Smooth muscle cell (in vitro differentiated cells): ENCODE data around the gene KANK3. TPM values are rescaled to one million over a fixed set of nuclear protein-coding genes. Genes with fewer than 3 reads are reported as not detected.

Source experiments
- DNase-seq: peaks from one replicate; lab custom pipeline; 2025; ENCODE audit not compliant: unreplicated experiment; lab: John Stamatoyannopoulos, UW
- H2AFZ ChIP-seq: fragments of 200-600 bp; sonication (generic); 2 replicates; pipeline ENCODE4 v1.6.0; 2016; ENCODE audit warnings: antibody characterized with exemption, low read depth, mild to moderate bottlenecking
- H3F3A ChIP-seq: fragments of 200-600 bp; sonication (generic); 2 replicates; pipeline ENCODE4 v1.6.0; 2017; ENCODE audit warnings: antibody characterized with exemption, low read depth
- H3K27ac ChIP-seq: fragments of 200-600 bp; sonication (generic); 2 replicates; pipeline ENCODE4 v1.5.1; 2016; ENCODE audit warnings: low read depth, mild to moderate bottlenecking
- H3K27me3 ChIP-seq: fragments of 200-600 bp; sonication (generic); 2 replicates; pipeline ENCODE4 v1.6.1; 2016; ENCODE audit warnings: low read depth, mild to moderate bottlenecking
- H3K36me3 ChIP-seq: fragments of 200-600 bp; sonication (generic); 2 replicates; pipeline ENCODE4 v1.5.1; 2016; ENCODE audit warnings: low read depth
- H3K4me1 ChIP-seq: fragments of 200-600 bp; sonication (generic); 2 replicates; pipeline ENCODE4 v1.5.1; 2016; ENCODE audit warnings: low read depth
- H3K4me2 ChIP-seq: fragments of 200-600 bp; sonication (generic); 2 replicates; pipeline ENCODE4 v1.6.0; 2016; ENCODE audit warnings: mild to moderate bottlenecking
- H3K4me3 ChIP-seq: fragments of 200-600 bp; sonication (generic); 2 replicates; pipeline ENCODE4 v1.5.1; 2016; ENCODE audit warnings: mild to moderate bottlenecking
- H3K79me2 ChIP-seq: fragments of 200-600 bp; sonication (generic); 2 replicates; pipeline ENCODE4 v1.6.0; 2016; ENCODE audit warnings: low read depth, mild to moderate bottlenecking
- H3K9ac ChIP-seq: fragments of 200-600 bp; sonication (generic); 2 replicates; pipeline ENCODE4 v1.6.0; 2016; ENCODE audit warnings: low read depth
- H3K9me3 ChIP-seq: fragments of 200-600 bp; sonication (generic); replicated peaks from 2 replicates; pipeline ENCODE4 v1.5.1; 2016; ENCODE audit warnings: low read depth
- H4K20me1 ChIP-seq: fragments of 200-600 bp; sonication (generic); 2 replicates; pipeline ENCODE4 v1.6.0; 2016; ENCODE audit warnings: low read depth
- CTCF ChIP-seq: fragments of 200-600 bp; sonication (generic); IDR thresholded peaks from 2 replicates; pipeline ENCODE4 v1.5.1; 2017; ENCODE audit warnings: borderline replicate concordance, mild to moderate bottlenecking, antibody characterized with exemption; ENCODE audit not compliant: insufficient read depth, poor library complexity, severe bottlenecking
- WGBS: methylation state at CpG from one replicate; pipeline ENCODE4 v1.1.7; 2016; ENCODE audit warnings: low lambda C conversion rate; 5-methylcytosine and 5-hydroxymethylcytosine counted together
- polyA plus RNA-seq: library from polyadenylated mRNA; unstranded; fragments of >200 nt; fragmentation: Nextera tagmentation; extraction: Ambion mirVana; gene quantifications from 2 replicates; pipeline ENCODE4 v1.2.1, GENCODE V29; 2016
- total RNA-seq: library from RNA; depleted of rRNA; stranded (reverse); fragments of >200 nt; gene quantifications from 2 replicates; pipeline ENCODE4 v1.2.3, GENCODE V29; 2014

The KANK3 gene
- total and polyA plus RNA-seq, 2 experiments from 2014 or later, result 0.40 to 1.3 TPM

DNA sequence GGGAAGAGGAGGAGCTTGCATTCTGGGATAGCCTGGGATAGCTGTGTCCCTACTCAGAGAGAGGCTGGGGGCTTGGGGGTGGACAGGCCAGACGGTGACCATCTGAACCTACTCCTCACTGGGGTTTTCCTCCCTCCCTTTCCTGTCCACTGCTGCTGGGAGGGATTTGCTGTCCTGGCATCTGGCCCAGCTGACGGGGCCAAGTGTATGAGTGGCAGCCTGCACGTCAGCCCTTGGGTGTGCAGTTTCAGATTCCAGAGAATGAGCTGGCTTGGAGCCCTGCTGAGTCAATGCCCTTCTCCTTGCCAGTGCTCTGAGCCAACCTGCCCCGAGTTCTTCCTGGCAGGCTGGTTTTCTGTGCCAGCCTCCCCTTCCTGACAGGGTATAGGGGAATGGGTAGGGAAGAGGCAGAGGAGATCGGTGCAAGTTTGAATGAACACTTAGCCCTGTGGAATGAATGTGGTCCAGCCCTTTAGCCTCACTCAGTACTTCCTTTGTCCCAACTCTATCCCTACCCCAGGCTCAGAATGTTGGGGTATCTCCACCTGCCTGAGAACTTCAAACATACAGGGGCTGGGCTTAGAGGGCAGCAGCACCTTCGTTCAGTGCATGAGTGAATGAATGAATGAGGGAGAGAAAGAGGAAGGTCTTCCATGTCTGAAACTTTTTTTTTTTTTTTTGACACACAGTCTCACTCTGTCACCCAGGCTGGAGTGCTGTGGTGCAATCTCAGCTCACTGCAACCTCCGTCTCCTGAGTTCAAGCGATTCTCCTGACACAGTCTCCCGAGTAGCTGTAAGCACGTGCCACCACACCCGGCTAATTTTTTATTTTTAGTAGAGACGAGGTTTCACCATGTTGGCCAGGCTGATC is 19.1 kb upstream of the KANK3 start:
- Histone ChIP-seq H3K9me3 (no peaks in the 10 kb centered on the region), H3K4me2 (peak overlapping the region; percentile 83), H3K36me3 (no peaks in the 10 kb centered on the region), H3K79me2 (no peaks in the 10 kb centered on the region), H3F3A (peaks cover 17% of the 10 kb centered on the region), H3K27me3 (no peaks in the 10 kb centered on the region), H2AFZ (no peak overlapping the region), H4K20me1 (peaks cover 9% of the 10 kb centered on the region), H3K4me3 (no peak overlapping the region), H3K27ac (peak overlapping the region; percentile 83), H3K4me1 (peaks cover 7% of the 10 kb centered on the region), H3K9ac (peak overlapping the region; percentile 54)
- DNase-seq, result peak; percentile 63
- TF ChIP-seq CTCF, result no peak
- 53% methylated on average over 12 of the region's 12 CpGs for WGBS

GRCh38 chr19:8360196-8360595 is 17.1 kb upstream of the KANK3 start:
- no peak for TF ChIP-seq CTCF
- no peak overlapping the region for H3K27ac ChIP-seq
- no peak for DNase-seq
- peaks cover 7% of the 10 kb centered on the region for H3K4me1 ChIP-seq
- H2AFZ ChIP-seq, result no peak overlapping the region
- no peaks in the 10 kb centered on the region for H3K79me2 ChIP-seq
- H3K27me3 ChIP-seq, result no peaks in the 10 kb centered on the region
- no peak overlapping the region for H3K4me3 ChIP-seq
- no peaks in the 10 kb centered on the region for H3K9me3 ChIP-seq
- no peak overlapping the region for H3K9ac ChIP-seq
- 94% methylated on average over 8 of the region's 8 CpGs for WGBS
- H3F3A ChIP-seq, result peaks cover 15% of the 10 kb centered on the region
- no peaks in the 10 kb centered on the region for H4K20me1 ChIP-seq
- H3K4me2 ChIP-seq, result no peak overlapping the region
- no peaks in the 10 kb centered on the region for H3K36me3 ChIP-seq

DNA sequence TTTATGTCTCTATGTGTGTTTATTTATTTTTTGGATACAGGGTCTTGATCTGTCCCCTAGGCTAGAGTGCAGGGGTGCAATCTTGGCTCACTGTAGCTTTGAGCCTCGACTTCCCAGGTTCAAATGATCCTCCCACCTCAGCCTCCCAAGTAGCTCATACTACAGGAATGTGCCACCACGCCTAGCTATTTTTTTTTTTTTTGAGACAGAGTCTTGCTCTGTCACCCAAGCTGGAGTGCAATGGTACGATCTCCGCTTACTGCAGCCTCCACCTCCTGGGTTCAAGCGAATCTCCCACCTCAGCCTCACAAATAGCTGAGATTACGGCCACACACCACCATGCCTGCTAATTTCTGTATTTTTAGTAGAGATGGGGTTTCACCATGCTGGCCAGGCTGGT is 15.9 kb upstream of the KANK3 start:
- Histone ChIP-seq H3K9ac (no peak overlapping the region), H3F3A (peaks cover 17% of the 10 kb centered on the region), H3K4me1 (peaks cover 7% of the 10 kb centered on the region), H3K27me3 (no peaks in the 10 kb centered on the region), H2AFZ (no peak overlapping the region), H3K27ac (no peak overlapping the region), H3K79me2 (no peaks in the 10 kb centered on the region), H3K4me3 (no peak overlapping the region), H3K4me2 (no peak overlapping the region), H3K9me3 (no peaks in the 10 kb centered on the region), H3K36me3 (no peaks in the 10 kb centered on the region), H4K20me1 (no peaks in the 10 kb centered on the region)
- no peak for TF ChIP-seq CTCF
- DNase-seq, result no peak
- 84% methylated on average over 6 of the region's 6 CpGs for WGBS
